Occipital lobe (tissue), 2 donors: ENCODE data around the gene TBC1D9B. TPM values are rescaled to one million over a fixed set of nuclear protein-coding genes. Genes with fewer than 3 reads are reported as not detected.
"Not testable (repeated sequence)": the region's sequence is repeated elsewhere in the genome, so short reads cannot be mapped to it uniquely, and the experiment has no call there.

Source experiments
- DNase-seq: peaks from one replicate; lab custom pipeline; 2025; lab: John Stamatoyannopoulos, UW
- total RNA-seq: library from RNA; depleted of rRNA; stranded (reverse); fragments of >200 nt; gene quantifications from one replicate; pipeline ENCODE4 v1.2.3, GENCODE V29; 2014

TBC1D9B gene
- total RNA-seq, 1 donor from 2014 or later: 23.9 TPM

DNA sequence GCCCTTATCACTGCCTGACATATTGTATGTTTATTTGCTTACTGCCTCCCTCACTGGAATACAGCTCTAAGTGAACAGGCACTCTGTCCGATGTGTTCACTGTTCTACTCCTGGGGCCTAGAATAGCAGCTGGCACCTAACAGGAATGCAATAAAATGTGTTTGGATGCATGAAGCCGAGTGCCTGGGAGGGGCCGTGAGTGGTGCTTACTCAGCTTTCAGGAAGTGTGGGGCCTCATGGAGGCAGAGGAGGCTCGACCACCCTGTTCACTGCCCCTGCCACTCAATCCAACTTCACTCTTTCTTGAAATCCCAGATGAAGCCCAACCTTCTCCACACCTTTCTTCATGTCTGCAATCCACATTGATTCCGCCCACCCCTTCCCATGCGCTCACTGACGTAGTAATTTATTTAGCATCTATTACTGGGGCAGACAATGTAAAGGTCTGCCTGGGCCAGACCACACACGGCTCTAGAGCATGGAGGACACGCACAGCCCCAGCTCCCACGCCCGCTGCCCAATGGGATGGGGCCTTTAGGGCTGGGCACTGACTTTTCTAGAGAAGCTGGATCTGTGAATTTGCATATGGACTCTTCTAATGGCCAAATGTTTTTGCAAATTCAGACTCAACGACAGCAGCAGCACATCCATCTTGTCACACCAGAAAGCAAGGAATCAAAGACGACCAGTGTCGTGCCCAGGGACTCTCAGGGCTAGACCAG is 21.3 kb downstream of the TBC1D9B start:
- no peak for DNase-seq

DNA sequence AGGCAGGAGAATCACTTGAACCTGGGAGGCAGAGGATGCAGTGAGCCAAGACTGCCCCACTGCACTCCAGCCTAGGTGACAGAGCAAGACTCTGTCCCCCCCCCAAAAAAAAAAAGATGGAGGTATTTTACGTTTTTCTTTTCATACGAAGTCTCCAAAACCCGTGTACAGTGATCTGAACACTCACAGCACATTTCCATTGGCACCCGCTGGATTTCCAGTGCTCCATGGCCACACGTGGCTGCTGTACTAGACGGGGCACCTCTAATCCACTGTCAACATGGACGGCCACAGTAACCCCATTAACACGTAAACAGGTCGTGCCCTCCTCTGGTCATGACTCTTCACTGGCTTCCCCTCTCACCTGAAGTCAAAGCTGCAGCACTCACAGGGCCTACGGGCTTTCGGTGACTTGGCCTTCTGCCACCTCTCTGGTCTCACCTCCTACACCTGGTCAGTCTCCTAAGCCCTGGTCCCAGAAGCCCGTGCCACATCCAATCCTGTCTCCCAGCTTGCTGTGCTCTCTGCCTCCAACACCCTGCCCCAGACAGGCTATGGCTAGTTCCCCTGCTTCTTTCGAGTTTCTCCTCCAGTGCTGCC is 22.1 kb downstream of the TBC1D9B start:
- DNase-seq: no peak

DNA sequence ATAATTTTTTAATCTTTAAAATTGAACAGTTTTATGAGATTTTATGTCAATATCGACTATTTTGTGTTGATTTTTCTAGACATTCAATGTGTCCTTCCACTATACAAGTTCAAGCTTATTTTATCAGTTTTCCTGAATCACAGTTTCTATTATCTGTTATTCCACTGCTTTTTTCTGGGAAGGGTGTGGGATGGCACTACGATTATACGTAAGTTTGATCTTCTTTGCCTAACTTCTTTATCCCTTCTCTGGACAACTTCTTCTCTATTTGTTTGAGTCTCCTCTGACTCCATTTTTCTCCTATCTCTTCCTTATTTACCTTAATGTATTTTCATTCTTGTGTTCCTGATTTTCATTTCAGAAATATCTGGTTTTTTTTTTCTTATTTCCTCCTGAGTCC is 24.5 kb downstream of the TBC1D9B start:
- DNase-seq: no peak

DNA sequence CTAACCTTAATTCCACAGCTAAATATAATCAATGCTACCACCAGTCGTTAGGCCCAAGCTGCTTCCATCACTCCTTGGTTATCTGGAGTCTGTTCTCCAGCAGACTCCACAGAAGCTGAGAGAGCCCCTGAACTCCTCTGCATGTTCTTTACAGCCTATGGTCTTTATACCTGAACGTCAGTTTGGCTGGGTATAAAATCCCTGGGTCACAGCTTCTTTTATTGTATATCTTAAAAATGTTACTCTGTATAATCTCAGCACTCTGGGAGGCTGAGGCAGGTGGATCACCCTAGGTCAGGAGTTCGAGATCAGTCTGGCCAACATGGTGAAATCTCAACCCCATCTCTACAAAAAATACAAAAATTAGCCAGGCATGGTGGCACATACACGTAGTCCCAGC is 25.4 kb downstream of the TBC1D9B start:
- DNase-seq: no peak

DNA sequence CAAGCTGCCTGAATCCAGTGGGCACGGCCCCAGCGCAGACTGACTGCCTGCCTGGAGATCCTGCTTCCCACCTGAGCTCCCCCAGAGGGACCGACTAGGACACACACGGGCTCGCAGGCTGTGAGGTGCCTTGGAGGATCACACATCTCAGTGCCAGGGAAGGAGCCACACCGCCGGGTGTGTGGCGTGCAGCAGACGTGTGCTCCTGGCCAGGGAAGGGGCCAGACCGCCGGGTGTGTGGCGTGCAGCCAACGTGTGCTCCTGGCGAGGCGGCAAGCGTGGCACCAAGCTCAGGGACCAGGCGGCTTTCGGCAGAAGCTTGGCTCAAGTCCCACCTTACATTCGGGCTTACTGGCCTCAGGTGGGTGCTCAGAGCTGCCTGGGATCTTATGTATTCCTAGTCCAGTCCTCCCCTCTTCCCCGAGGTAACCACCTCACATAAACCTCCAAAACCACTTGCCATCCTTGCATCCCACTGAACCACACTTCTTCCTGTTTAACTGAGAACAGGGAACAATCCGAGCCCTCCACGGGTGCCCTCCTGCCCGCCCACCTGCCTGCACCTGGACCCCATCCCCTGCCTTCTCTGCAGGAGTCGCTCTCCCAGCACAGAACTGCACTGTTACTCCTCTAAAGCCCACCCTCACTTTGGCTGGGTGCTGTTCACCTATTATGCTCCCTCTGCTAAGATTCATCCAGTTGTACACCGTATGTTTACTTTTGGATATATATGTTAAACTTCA is 26.7 kb downstream of the TBC1D9B start:
- no peak for DNase-seq

DNA sequence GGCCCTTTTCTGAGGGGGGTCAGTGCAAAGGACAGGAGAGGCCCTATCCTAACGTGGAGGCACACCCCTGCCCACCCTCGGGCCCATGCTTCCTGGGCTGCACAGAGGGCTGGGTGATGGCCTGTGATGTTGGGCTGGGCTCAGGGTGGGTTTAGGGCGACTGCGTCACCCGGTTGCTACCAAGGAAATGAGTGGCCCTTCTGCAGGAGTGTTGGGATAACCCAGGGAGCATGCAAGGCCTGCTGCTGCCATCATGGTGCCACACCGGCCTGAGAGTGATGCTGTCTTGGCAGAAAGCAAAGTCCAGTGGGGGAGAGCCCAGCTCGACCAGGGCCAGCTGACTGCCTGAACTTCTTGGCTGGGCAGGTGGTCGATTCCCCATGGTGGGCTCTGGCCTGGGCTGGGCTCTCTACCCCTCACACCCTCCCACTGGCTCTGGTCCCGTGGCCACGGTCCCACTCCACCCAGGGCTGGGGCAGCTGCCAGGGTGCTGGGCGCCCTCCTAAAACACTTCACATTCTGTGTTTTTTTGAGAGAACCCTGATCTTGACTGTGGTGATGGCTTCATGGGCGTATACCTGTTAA is 27.5 kb downstream of the TBC1D9B start:
- no peak for DNase-seq

DNA sequence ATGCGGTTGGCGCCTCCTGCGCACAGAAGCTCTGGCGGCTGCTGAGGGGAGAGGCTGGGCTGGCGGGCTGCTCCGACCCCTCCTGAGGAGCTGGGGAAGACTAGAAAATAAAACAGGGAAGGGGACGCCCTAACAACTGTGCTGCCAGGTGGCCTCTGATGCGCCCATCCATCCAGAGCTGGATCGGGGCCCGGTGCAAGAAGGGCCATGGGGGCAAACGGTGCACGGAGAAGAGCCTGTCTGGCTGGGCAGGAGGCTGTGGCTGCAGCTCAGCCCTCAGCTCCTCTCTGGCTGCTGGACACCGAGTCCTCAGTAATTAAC is 28.0 kb downstream of the TBC1D9B start:
- DNase-seq: no peak

DNA sequence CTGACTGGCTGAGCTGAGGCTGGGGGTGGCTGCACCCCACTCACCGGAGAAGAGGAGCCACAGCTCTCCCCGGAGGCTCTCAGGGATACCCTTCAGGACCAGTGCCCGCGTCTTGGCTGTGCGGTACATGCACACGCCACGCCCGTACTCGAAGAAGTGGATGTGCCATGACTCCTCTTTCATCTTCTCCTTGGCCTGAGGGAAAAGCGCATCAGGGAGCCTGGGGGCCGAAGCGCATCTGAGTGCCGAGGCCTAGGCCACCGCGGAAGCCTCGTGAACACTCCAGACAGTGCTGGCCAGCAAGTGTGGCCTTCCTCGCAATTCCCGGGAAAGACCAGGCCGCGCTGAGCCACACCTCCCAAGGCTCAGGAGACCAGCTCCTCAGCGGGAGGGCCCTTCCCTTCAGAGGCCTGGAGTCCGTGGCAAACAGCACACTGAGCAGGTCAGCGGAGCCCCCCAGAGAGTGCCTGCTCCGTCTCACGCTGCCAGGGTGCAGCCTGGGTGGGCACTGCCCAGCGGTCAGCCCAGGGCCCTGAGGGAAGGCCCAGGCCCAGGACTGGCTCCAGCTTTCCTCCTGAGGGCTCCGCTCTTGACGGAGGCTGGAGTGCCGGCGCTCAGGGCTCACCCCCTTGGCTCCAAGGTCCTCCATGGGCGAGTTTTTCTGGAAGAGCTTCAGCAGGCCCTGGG is 28.6 kb downstream of the TBC1D9B start:
- DNase-seq: no peak

DNA sequence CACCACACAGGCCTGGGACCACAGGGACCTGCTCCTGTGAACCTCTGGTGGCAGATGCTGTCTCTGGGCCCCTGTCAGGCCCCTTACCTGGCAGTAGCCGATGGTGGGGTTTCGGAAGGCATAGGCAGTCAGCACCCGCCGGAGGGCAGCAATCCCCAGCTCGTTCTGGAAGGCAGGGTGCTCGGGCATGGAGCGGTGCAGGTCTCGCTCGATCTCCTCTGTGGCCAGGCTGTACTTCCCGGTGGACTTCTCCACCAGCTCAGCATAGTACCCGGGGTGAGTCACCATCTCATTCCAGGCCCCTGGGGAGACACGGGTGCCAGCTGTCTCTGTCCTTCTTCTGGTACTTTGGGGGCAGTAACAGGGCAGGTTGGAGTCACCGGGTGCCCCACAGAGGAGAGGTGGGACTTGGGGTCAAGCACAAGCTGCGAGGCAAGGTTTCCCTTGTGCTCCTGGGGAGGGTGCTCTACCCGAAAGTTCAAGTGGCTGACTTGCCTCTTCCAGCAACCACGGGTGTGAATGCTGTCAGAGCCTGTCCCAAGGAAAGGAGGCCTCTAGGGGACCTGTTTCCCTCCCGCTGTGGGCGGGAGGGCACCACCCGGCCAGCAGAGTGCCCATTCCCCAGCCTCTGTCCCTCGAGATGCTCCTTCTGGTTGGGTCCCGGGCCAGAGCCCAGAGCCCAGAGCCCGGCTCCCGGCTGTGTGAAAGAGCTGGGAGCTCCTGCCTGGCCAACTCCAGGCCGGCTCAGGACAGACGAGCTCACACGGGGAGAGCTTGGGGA is 29.3 kb downstream of the TBC1D9B start:
- no peak for DNase-seq

DNA sequence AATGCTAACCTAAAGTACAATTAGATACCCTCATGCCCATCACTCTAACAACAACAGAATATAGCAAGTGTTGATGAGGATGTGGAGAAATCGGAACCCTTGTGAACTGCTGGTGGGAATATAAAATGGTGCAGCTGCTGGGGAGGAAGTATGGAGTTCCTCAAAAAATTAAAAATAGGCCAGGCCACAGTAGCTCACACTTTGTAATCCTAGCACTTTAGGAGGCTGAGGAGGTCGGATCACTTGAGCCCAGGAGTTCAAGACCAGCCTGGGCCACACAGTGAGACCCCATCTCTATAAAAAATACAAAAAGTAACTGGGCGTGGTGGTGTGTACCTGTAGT is 31.1 kb downstream of the TBC1D9B start:
- no peak for DNase-seq

DNA sequence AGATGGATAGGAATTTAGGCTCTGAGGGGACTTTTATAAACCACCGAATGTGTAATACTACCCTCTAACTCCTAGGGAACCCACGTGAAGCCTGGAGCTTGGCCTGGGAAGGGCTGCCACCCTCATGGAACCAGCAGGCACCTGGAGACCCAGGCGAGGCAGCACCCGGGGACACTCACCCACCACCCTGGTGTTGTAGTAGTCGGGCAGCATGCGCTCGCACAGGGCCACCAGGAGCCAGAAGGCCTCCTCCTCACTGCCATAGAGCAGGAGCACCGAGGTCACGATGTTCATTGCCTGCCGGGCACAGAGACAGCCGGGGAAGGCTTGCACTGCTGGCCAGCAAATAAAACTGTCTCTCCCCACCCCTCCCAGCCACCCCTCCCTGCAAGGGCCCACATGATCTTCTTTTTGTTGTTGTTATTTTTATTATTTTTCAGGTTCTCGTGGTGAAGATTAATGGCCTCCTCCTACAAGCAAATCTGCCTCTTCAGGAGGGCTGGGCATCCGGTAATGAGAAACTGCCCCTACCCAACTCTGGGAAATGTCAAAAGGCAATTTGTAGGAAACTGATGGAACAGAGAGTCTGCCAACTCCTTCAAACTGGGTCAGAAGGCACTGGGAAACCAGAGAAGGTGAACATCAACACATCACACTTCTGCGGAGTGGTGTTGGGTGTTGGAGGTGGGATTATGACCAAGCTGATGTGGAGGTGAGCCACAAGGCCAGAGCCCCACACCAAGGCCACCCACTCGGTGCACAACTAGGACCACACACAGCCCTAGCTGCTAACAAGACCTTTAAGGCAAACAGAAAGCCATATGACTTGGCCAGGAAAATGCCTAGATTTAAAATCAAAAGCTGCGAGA is 31.7 kb downstream of the TBC1D9B start:
- DNase-seq: no peak

DNA sequence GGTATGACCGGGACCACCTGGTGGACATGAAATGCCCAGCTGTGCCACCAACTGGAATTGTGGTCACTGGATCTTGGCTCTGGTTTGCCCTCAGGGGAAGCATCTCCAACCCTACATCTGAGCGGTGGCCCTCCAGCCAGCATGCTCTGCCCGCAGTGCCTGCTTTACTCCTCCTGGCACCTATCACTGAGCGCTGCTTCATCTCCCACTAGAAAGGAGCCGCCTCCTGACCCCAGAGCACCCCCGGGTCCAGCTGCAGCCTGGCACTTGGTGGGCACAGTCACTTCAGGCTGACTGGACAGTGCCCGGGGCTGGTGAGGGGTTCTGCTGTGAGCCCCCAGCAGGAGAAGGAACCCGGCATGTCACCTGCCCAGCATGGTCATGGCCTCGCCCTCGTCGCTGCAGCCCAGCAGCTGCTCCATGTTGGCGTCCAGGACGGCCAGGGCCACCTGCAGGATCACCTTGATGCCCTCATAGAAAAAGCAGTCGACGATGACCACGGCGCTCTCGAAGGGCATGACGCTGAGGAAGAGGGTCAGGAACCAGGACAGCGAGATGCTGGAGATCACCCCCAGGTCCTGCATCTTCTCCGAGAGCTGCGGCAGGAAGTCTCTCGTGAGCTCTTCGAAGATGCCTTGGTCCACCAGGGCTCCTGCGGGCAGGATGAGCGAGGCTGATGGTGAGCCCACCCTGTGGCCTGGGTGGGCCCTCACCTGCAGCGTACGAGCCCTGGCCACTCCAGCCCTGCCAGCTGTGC is 33.0 kb downstream of the TBC1D9B start:
- no peak for DNase-seq

DNA sequence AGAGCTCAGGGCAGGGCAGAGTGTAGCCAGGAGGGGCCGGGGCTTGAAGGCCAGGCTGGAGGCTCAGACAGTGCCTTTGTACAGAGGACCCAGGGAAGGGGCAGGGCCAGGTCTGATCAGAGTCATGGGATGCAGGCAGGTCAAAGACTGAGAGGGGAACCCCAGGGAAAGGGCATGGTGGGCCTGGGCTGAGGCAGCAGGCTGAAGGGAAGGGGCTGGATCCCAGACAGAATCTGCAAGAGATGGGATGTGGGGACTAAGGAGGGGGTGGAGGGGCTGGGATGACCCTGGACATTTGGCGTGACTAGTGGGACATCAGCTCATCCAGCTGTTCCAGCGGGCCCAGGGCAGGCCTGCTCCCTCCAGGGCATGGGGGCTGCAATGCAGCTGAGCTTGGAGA is 33.6 kb downstream of the TBC1D9B start:
- DNase-seq: no peak

DNA sequence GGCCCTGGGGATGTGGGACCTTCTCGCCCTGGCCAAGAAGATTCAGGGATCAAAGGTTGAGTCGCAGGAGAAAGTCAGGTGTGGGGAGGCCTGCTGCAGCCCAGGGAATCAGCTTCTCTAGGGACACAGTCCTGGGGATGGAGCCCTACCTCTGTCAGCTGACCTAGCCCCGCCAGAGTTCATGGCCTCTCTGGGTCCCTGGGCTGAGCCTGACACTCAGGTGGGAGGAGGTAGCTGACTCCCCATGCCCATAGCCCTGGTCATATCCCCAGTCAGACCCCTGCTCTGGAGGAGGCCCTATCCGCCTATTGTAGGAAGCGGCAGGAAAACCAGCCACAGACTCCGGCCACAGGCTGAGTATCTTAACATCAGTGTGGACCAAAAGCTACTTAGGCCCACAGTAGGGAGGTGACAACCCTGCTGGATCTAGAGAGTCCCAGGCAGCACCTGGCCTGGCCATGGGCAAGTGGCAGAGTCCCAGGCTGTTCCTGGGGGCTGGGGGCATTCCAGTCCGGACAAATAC is 34.0 kb downstream of the TBC1D9B start:
- no peak for DNase-seq

DNA sequence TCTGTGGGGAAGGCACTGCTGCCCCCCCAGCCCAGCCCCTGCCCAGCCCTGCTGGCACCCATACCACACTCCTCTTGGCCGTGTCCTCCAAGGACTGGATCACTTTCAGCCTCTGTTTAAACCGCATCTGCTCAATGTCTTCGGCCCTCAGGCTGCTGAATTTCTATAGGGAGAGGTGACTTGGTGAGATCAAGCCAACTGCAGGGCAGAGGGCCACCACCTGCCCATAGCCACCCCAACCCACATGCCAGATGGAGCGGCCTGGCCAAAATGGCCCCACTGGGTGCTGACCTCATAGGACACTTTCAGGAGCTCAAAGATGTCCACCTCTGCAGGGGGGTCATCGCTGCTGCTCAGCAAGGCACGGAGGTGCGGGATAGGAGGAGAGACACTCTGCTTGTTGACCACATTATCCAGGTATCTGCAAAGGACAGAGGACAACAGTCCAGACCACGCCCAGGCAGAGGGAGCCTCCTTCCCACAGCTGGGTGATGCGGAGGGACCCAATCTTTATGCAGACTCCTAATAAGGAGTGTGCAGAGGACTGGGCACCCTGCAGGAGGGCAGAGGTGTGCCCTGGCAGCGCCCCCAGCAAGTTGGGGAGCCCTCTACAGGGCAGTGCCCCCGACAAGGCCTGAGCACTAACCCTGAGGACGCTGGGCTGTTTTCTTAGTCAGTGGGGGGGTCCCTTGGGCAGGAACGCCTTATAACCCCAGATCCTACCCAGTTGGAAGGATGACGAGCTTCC is 34.7 kb downstream of the TBC1D9B start:
- no peak for DNase-seq

DNA sequence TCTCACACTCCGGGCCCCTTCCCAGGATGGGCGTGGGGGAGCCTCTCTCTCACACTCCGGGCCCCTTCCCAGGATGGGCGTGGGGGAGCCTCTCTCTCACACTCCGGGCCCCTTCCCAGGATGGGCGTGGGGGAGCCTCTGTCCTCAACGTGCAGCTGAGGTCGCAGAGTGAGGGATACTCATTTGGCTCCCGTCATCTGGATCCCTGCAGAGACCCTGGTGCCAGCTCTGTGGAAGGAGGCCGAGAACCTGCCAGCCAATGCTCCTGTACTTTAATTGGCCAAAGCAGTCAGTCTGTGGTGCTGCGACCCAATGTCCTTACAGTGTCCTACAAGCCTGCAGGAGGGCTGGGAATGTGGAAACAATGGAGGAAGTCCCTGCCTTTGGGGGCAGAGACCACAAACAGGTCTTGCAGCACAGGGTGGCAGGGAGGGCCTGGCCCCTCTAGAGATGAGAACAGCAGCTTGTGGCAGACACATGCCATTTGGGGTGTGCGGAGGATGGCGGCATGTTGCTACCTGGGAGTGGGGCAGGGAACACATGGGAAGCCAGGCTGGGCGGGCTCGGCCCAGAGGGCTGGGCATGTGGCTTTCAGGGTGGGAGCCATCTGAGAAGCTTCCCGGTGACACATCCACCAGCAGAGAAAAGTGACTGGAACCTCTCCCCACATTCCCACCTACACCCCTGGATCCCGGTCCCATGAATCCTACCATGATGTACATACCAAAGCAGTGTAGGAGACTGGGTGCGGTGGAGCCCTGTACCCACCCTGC is 35.5 kb downstream of the TBC1D9B start:
- no peak for DNase-seq

DNA sequence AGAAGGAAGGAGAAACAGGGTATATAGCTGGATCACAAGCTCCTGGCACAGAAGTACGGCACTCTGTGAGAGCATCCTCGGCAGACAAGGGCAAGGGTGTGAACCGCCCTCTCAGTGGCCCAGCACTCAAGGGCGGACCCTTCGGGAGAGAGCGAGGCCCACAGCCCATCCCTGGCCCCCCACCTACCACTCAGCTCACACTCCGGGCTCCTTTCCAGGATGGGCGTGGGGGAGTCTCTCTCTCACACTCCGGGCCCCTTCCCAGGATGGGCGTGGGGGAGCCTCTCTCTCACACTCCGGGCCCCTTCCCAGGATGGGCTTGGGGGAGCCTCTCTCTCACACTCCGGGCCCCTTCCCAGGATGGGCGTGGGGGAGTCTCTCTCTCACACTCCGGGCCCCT is 36.2 kb downstream of the TBC1D9B start:
- not testable (repeated sequence) for DNase-seq

DNA sequence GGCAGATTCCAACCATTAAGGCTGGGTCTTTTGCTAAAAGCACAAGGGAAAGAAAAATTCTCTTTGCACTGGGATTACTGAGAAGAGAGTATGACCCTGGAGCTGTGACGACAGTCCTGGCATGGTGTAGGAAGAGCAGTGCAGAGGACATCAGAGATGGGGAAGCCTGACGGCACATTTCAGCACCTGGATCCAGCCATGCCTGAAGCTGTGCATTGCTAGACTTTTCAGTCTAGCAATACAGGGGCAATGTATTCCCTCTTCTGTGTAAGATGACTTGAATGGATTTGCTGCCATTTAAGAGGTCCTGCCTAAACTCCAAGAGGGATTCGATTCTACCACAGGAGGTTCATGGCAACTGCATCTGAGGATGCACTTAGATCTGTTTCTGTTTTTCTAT is 36.7 kb downstream of the TBC1D9B start:
- no peak for DNase-seq
